Hypothalamus (tissue), 51 donors: ENCODE data around the gene TRMT2A.

ENCODE experiments used
- DNase-seq, 51 donors: peaks; one replicate each; lab custom pipeline; 2025; lab: John Stamatoyannopoulos, UW

TRMT2A gene

DNA sequence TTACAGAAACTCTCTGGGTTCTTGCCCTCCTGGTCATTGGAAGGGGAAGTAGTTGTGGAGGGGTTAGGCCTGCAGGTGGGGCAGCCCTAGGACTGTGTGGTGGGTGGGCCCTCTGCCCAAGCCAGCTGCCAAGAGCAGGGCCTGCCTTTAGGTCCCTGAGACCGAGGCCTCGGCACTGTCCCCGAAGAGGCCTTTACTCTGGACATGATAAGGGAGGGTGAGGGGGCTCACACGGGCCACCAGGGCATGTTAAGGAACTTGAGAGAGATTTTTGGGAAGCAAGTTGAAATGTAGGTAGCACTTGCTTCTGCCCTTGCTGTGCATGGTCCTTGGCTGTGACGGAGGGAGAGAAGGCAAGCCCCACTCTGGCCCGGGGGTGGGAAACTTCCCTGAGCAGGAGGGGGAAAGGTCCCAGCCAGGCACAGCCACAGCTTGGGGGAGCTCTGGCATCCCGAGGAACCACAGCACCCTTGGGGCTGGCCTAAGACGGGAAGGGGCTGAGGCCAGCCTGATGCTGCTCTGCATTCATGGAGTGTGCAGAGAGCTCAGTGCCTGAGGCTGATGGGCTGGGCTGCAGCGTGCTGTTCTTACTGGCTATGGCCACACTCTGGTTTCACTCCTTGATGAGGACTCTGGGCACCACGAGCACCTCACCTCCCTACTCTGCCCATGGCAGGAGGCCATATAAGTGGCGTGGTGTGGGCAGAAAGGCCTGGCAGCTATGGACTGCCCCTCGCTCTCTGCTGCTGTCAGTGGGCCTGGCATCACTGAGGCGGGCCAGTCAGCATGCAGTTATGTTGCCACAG lies 8.9 kb downstream of the TRMT2A start:
- DNase-seq, result no peak

DNA sequence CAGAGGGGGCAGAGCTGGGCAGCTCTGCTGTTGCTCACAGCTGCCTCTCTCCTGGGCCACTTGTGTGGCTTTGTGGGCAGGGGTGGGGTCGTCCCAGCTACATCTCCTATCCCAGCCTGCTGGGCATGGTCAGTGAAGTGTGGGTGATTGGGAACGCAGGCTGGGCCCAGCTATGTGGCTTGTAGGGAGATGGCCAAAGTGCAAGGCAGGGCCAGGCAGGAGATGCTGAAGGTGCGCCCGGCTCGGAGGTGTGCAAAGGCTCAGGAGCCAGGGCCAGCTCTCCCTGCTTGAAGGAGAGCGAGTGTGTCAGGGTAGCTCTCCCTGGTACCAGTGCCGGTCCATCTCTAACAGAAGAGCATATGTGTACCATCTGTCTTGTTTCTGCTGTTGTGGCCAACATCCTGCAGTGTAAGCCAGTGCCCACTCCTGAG lies 9.5 kb downstream of the TRMT2A start:
- DNase-seq, result no peak

DNA sequence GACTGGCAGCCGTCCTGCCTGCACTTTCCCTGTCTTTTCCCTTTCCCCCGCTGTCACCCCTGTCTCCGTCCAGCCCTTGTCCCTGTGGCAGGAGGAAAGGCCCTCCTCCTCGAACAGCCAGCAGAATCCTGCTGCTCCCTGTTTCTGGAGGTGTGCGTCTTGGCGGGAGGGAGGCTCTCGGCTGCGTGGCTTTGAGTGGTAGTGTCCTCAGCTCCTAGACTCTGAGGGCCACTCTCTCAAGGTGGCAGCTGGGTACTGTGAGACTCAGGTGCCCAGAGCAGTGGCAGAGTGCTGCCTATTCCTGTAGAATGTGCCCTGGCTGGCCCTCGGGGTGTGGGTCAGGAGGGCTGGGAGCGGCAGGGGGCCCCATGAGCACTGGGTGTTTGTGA lies 10.2 kb downstream of the TRMT2A start:
- no peak for DNase-seq

- no peak for DNase-seq
These were observed 10.7 kb downstream of the TRMT2A start for GRCh38 chr22:20106205-20106848.

- no peak for DNase-seq
These were observed 11.4 kb downstream of the TRMT2A start for GRCh38 chr22:20105456-20106204.

DNA sequence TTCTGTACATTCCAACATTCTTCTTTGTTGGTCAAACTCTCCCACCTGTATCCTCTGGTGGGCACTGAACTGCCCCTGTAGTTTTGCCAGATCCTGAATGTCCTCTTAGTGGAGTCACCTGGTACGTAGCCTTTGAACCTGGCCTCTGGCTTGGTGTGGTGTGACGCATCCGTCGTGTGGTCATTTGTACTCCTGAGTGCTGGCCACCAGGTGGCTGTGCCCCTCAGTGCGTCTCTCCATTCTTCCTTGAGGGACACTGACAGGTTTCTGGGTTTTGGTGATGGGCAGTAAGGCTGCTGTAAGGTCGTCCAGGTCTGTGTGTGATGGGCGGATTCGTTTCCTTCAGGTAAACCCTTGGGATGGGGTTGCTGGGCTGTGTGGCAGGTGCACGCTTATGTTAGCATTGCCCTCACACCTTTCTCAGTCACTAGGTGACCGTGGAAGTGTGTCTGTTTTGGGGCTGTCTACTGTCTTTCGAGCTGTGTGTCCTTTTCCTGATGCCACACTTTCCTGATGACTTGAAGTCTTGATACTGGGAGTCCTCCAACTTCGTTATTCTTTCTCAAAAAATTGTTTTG lies 14.7 kb downstream of the TRMT2A start:
- no peak for DNase-seq

- DNase-seq, result no peak
These were observed 15.4 kb downstream of the TRMT2A start for GRCh38 chr22:20101638-20102037.

GRCh38 chr22:20099099-20099711 lies 17.8 kb downstream of the TRMT2A start:
- no peak for DNase-seq

DNA sequence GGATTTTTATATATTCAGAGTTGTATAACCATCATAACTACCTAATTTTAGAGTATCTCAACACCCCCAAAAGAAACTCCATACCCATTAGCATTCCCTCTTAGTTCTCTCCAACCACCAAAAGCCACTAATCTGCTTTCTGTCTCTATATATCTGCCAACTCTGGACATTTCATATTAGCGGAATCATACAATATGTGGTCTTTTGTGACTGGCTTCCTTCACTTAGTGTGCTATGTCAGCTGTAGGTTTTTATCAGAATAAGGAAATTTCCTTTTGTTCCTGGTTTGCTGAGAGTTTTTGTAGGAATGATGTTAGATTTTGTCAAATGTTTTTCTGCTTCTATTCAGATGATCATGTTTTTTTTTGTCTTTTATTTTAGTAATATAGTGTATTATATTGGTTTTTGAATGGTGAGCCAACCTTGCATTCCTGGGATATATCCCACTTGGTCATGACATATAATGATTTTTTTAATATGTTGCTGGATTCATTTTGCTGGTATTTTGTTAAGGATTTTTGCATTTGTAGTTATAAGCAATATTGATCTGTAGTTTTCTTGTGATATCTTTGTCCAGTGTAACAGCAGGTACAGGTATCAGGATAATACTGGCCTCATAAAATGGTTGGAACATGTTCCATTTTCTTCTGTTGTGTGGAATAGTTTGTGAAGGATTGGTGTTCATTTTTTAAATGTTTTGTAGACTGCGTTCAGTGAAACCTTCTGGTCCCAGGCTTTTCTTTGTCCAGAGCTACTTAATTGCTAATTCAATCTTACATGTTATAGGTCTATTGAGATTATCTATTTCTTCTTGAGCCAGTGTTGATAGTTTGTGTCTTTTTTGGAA lies 20.2 kb downstream of the TRMT2A start:
- DNase-seq, result no peak

GRCh38 chr22:20095521-20095920 lies 21.5 kb downstream of the TRMT2A start:
- DNase-seq, result no peak

GRCh38 chr22:20094197-20094807 lies 22.7 kb downstream of the TRMT2A start:
- DNase-seq, result no peak

- DNase-seq, result peak in 13 of 51 donors; percentile 7 to 64 (median 37)
These were observed 23.4 kb downstream of the TRMT2A start for GRCh38 chr22:20093418-20094196.

- DNase-seq, result no peak
These were observed 24.6 kb downstream of the TRMT2A start for GRCh38 chr22:20092477-20092854.

GRCh38 chr22:20091690-20092476 lies 25.1 kb downstream of the TRMT2A start:
- DNase-seq, result no peak

DNA sequence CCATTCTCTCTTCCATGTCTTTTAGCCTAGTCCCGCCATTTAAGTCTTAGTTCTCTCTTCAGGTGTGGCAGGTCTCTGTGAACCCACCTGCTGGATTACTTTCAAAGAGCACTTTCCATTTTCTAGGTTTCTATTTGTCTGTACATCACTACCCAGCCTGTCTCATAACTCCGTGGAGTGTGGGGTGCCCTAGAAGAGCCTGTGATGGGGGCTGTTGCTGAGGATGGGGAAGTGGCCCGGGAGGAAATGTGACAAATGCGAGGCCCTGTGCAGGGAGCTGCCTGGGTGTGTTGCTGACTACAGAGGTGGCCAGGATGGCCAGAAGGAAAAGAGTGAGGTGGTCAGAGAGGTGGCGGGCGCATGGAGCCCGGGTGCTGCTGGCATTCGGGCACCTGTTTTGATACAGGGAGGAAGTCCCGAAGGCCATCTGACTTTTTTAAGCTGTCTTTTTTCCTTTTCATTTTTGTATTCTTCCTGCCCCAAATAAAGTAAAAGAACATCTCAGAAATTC lies 26.2 kb downstream of the TRMT2A start:
- no peak for DNase-seq

GRCh38 chr22:20089977-20090729 lies 26.9 kb downstream of the TRMT2A start:
- no peak for DNase-seq
